HG03565 (cell line): ENCODE measurements around the gene SPPL3.

Experiments used
- ATAC-seq: cut with Tn5 transposase; IDR thresholded peaks from one replicate; pipeline ENCODE4 v1.9.1; 2021; ENCODE audit warnings: mild to moderate bottlenecking, moderate library complexity; ENCODE audit not compliant: unreplicated experiment

The SPPL3 gene

GRCh38 chr12:120791669-120792176 lies 112.4 kb downstream of the SPPL3 start:
- ATAC-seq = no peak

GRCh38 chr12:120790114-120790513 lies 114.0 kb downstream of the SPPL3 start:
- no peak for ATAC-seq

- no peak for ATAC-seq
Measured at GRCh38 chr12:120787889-120788288, 116.3 kb downstream of the SPPL3 start.

- no peak for ATAC-seq
Measured at GRCh38 chr12:120784804-120785203, 119.4 kb downstream of the SPPL3 start.

- no peak for ATAC-seq
Measured at GRCh38 chr12:120783197-120783596, 121.0 kb downstream of the SPPL3 start.

GRCh38 chr12:120775862-120776552 lies 128.2 kb downstream of the SPPL3 start:
- ATAC-seq = no peak

- ATAC-seq = no peak
Measured at GRCh38 chr12:120774169-120774916, 129.8 kb downstream of the SPPL3 start.

GRCh38 chr12:120771097-120771496 lies 133.1 kb downstream of the SPPL3 start:
- ATAC-seq = no peak

GRCh38 chr12:120767071-120768024 lies 136.8 kb downstream of the SPPL3 start:
- ATAC-seq = no peak

GRCh38 chr12:120766566-120766965 lies 137.6 kb downstream of the SPPL3 start:
- ATAC-seq = no peak

GRCh38 chr12:120764816-120765215 lies 139.3 kb downstream of the SPPL3 start:
- no peak for ATAC-seq

GRCh38 chr12:120763250-120763649 lies 140.9 kb downstream of the SPPL3 start:
- ATAC-seq = no peak

GRCh38 chr12:120762086-120762485 lies 142.1 kb downstream of the SPPL3 start:
- no peak for ATAC-seq

- ATAC-seq = no peak
Measured at GRCh38 chr12:120761519-120761934, 142.6 kb downstream of the SPPL3 start.

GRCh38 chr12:120760349-120761254 lies 143.6 kb downstream of the SPPL3 start:
- no peak for ATAC-seq

GRCh38 chr12:120759591-120760348 lies 144.4 kb downstream of the SPPL3 start:
- ATAC-seq = no peak

- no peak for ATAC-seq
Measured at GRCh38 chr12:120758798-120759590, 145.2 kb downstream of the SPPL3 start.

GRCh38 chr12:120757949-120758348 lies 146.2 kb downstream of the SPPL3 start:
- no peak for ATAC-seq
